RPMI8226 (cell line): ENCODE results near the gene GPR37.

Experiments used
- DNase-seq: peaks from one replicate; pipeline ENCODE4 v3.0.0-alpha.2; 2015

The GPR37 gene

DNA sequence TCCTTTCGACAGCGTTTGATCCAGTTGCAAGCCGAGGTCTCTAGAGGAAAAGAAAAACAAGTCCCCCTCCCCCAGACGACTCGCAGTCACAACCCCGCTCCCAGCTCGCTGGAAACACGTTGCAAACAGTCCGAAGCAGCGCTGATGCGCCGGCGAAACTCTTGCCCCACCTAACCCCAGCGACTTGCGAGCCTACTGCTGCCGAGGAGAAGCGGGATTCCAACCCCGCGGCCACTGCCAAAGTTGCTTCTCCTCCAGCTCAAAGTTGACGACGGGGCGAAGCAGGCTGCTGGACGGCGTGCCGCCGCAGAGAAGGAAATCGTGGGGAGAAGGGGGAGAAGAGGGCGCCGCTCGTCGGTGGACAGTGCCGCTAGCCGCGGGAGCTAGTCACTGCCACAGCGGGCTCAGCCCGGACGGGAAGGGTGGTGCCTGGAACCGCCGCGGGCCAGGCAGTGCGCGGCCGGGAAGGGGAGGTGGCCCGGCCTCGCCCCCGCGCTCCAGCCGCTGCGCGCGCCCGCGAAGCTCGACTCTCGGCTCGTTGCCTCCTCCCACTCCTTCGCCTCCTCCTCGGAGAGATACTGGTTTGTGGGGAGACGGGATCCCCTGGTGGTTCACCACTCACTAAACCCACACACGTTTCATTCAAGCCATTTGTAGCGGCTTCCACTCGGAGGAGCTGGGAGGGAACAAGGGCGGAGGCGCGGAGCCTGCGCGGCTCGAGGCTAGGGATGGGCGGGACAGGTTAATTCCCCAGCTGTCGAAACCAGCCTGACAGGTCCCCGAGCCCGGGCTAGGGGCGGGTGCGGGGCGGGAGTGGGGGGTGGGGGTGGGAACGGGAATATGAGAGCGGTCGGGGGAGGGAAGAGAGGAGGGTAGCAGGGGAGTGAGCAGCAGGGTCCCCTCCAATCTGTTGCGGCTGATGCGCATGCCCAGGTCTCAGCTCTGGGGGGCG is at the start of gene GPR37:
Gene GPR37 (minus strand): TSS at position 392 of the 952 bp plus-strand sequence. CDS start 816 bp downstream, outside the sequence.
- DNase-seq: peak; percentile 45

DNA sequence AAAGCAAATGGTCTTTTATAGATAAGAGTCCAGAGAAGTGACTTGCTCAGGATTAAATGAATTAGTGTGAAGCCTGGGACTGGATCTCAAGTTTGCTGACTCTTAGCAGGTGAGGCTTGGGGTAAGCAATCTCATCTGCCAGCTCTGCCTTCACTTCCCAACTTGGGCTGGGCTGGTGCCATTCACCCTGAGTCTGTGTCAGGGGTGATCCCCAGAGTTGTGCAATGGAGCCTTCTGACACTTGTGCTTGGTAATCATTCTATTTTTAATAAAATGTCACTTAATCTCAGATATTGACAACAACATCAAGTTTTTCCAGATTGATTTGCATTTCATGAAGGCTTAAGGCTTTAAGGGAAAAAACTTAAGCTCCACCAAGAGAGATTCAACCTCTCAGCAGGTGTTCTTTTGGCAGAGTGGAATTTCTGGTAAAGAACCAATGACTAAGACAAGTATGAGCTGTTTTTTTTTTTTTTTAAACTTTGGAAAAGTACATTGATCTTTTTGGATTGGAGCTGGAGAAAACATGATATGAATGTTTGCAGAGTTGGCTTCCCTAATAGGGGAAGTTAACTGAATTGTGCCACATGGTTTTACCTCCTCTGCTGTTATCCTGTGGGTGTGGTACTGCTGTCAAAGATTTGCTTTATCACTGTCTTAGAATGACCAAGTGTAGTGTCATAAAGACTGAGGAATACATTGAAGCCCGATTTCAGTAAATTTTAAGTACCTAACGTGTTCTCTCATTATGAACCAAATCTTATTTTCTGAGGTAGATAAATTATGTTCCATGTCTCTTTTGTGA is 48.6 kb upstream of the GPR37 start:
- no peak for DNase-seq

DNA sequence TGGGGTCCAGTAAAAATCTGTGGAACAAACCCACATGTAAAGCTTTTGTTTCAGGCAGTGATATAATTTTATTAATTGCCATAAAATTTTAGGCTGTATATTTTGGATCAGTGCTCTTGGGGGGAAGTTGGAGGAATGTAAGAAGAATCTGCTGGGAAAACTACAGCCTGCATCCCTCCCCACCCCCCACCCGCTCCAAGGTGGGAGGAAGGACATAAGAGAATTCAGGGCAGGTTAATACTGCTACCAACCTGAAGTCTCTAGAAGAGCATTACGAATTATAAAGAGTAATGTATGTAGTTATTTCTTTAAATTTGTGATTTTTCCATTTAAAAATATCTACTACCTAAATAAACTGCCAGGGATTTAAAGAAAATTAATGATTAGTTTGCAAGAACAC is 47.2 kb upstream of the GPR37 start:
- DNase-seq: no peak

GRCh38 chr7:124811341-124811740 is 45.7 kb upstream of the GPR37 start:
- no peak for DNase-seq

DNA sequence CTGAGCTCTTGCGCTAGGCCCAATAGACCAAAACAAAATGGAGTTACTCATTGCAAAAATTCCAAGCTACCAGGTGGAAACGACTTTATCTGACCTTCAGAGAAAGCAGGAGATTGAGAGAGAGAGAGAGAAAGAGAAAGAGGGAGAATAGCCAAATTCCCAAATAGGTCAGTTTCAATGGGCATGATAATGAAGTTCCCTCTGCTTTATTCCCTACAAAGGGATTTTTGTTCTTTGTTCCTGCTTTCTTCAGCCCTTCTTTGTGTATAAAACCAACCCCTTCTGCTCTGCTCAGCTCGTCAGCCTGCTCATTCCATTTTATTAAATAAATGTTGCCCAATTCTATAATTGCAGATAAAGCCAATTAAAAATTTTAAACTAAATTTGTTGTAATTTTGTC is 45.0 kb upstream of the GPR37 start:
- DNase-seq: no peak

DNA sequence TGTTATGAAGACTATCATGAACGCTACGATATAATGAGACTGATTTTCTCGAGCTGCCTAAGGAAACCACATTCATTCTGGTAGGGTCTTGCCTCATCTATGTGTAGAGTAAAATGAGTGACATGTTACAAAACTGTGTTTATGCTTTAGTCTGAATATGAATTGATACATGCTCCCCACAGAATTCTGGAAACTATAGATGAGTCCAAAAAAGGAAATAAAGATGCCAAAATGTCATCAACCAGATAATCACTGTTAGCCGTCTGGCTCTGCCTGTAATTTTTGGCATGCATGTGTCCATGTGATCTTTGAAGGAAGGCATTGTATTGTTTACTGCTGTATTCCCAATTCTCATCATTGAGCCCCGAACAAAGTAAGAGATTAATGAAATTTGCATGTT is 42.6 kb upstream of the GPR37 start:
- DNase-seq: no peak

GRCh38 chr7:124801330-124801895 is 35.8 kb upstream of the GPR37 start:
- no peak for DNase-seq

- DNase-seq: no peak
Observed at GRCh38 chr7:124800386-124800785, 34.8 kb upstream of the GPR37 start.

DNA sequence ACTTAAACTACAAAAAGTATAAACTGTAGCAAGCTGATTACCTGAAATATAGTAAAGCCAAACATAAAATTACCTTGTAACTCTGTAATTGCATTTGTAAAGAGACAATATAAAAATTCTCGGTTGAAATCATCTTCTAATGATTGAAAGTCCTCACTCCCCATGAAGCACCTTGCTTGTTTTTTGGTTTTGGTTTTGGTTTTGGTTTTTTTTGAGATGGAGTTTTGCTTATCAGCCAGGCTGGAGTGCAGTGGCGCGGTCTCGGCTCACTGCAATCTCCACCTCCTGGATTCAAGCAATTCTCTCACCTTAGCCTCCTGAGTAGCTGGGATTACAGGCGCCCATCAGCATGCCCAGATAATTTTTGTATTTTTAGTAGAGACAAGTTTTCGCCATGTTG is 33.9 kb upstream of the GPR37 start:
- peak; percentile 33 for DNase-seq

- DNase-seq: no peak
Observed at GRCh38 chr7:124796771-124797170, 31.2 kb upstream of the GPR37 start.

- no peak for DNase-seq
Observed at GRCh38 chr7:124792696-124793095, 27.1 kb upstream of the GPR37 start.

GRCh38 chr7:124792002-124792401 is 26.4 kb upstream of the GPR37 start:
- DNase-seq: no peak

DNA sequence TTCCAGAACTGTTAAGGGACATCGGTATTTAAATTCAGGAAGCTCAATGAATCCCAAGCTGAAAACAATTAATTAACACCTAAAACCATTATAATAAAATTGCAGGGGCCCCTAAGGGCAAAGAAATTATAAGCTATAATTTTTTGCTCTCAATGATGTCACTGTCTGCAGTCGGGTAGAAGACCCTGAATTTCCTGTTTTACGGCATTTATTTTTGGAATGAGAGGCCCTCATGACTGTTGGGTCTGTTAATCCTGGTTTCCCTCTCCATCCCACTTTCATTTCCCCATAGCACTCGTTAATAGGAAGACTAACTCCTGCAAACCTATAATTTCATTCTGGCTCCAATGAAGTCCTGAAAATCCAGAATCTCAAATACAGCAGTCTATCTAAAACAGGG is 25.8 kb upstream of the GPR37 start:
- no peak for DNase-seq

GRCh38 chr7:124790645-124791044 is 25.1 kb upstream of the GPR37 start:
- DNase-seq: no peak

GRCh38 chr7:124785994-124786393 is 20.4 kb upstream of the GPR37 start:
- DNase-seq: no peak

DNA sequence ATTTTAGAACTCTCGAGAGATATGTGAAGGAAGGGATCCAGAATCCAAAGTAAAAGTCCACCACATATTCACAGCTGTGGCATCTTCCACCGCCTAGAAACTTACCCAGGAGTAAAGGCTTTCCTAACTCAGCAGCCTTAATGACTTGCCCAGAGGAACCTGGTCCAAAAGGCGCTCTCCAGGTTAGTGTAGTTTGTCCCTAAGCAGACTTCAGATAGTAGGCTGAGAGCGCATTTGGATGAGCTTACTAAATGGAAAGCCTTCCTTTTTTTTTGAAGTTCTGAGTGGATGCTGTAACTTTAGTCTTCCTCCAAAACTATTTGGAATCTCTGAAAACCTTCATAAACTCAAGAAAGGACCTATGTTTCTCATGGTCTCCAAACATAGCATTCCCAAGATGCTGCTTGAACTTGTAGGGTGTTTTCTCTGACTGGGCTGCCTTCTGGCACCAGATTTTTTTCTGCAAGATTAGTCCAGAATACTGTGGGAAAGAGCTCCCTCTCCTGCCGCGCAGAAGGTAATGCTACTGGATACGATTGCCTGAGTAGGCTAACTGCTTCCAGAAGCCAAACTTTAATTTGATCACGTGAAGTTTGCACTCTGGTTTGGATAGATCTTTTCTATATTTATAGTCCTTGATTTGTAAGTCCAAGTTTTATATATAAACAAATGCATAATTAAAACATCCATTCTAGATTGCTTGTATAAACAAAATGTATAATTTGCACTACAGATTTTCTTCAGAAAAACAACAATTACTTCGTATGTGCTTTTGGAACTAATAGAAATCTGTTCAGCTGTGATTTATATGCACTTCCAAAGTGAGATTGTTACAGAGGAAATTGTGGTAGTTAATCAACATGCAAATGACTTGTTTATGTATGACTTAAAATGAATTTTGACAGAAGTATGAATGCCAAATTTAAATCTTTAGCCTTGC is 19.6 kb upstream of the GPR37 start:
- peak; percentile 63 for DNase-seq

- no peak for DNase-seq
Observed at GRCh38 chr7:124783271-124783670, 17.7 kb upstream of the GPR37 start.

GRCh38 chr7:124781907-124782734 is 16.5 kb upstream of the GPR37 start:
- no peak for DNase-seq

GRCh38 chr7:124781418-124781817 is 15.8 kb upstream of the GPR37 start:
- no peak for DNase-seq

- no peak for DNase-seq
Observed at GRCh38 chr7:124780608-124781007, 15.0 kb upstream of the GPR37 start.

- DNase-seq: no peak
Observed at GRCh38 chr7:124780056-124780455, 14.5 kb upstream of the GPR37 start.
